CD14-positive monocyte (primary cell): ENCODE measurements around the gene OSBP2. TPM values are rescaled to one million over a fixed set of nuclear protein-coding genes. Genes with fewer than 3 reads are reported as not detected.

Source experiments
- DNase-seq, 3 donors: peaks; one replicate each; pipeline ENCODE4 v3.0.0-alpha.2; 2011 to 2022
- H2AFZ ChIP-seq: 2 replicates; pipeline ENCODE4 v1.6.0; 2012; ENCODE audit warnings: mild to moderate bottlenecking, low read depth, low read length, inconsistent platforms; ENCODE audit not compliant: insufficient read depth, poor library complexity, severe bottlenecking
- H3K27ac ChIP-seq, 2 donors: 1 replicate in 1 of 2; 2 replicates in 1 of 2; pipeline ENCODE4 v1.5.1; 2012 to 2013; ENCODE audit warnings: low read length in 2 of 2, control low read depth in 1 of 2, inconsistent platforms in 1 of 2, low read depth in 1 of 2, mild to moderate bottlenecking in 1 of 2
- H3K27me3 ChIP-seq, 2 donors: one replicate each; pipeline versions ENCODE4 v1.6.0 to v1.6.1; 2011 to 2013; ENCODE audit warnings: low read length in 2 of 2; ENCODE audit not compliant: control insufficient read depth in 2 of 2, insufficient read depth in 2 of 2
- H3K36me3 ChIP-seq, 2 donors: replicated peaks in 1 of 2; 1 replicate in 1 of 2; 2 replicates in 1 of 2; pipeline versions ENCODE4 v1.5.1 to v1.6.1; 2012 to 2013; ENCODE audit warnings: low read length in 2 of 2, control low read depth in 1 of 2, inconsistent platforms in 1 of 2, mild to moderate bottlenecking in 1 of 2; ENCODE audit not compliant: insufficient read depth in 2 of 2, control insufficient read depth in 1 of 2
- H3K4me1 ChIP-seq, 2 donors: 1 replicate in 1 of 2; 2 replicates in 1 of 2; pipeline versions ENCODE4 v1.5.1 to v1.6.1; 2012 to 2013; ENCODE audit warnings: low read length in 2 of 2, control low read depth in 1 of 2, inconsistent platforms in 1 of 2, mild to moderate bottlenecking in 1 of 2, moderate library complexity in 1 of 2; ENCODE audit not compliant: insufficient read depth in 2 of 2, control insufficient read depth in 1 of 2
- H3K4me2 ChIP-seq: replicated peaks from 2 replicates; pipeline ENCODE3; 2012; ENCODE audit warnings: low read length, moderate library complexity, mild to moderate bottlenecking; ENCODE audit not compliant: poor library complexity, severe bottlenecking; ENCODE audit errors: extremely low read depth
- H3K4me3 ChIP-seq, 3 experiments: fragments of 200-600 bp in 1 of 3; sonication (generic) in 1 of 3; replicated peaks in 1 of 3; 1 replicate in 2 of 3; 2 replicates in 1 of 3; pipeline ENCODE4 v1.5.1; 2011 to 2013; ENCODE audit warnings: low read length in 3 of 3, mild to moderate bottlenecking in 3 of 3, control low read depth in 2 of 3, low read depth in 2 of 3, inconsistent platforms in 1 of 3, moderate library complexity in 1 of 3
- H3K79me2 ChIP-seq: 2 replicates; pipeline ENCODE4 v1.6.0; 2012; ENCODE audit warnings: mild to moderate bottlenecking, control low read depth, inconsistent platforms, low read length, moderate library complexity; ENCODE audit not compliant: insufficient read depth
- H3K9ac ChIP-seq: 2 replicates; pipeline ENCODE4 v1.6.0; 2017; ENCODE audit warnings: low read length, mild to moderate bottlenecking; ENCODE audit not compliant: insufficient read depth, poor library complexity, severe bottlenecking
- H3K9me3 ChIP-seq, 2 donors: replicated peaks in 1 of 2; 1 replicate in 1 of 2; 2 replicates in 1 of 2; pipeline versions ENCODE4 v1.5.1 to v1.6.1; 2012 to 2013; ENCODE audit warnings: low read length in 2 of 2, control low read depth in 1 of 2; ENCODE audit not compliant: control insufficient read depth in 1 of 2, insufficient read depth in 1 of 2
- H4K20me1 ChIP-seq: 2 replicates; pipeline ENCODE4 v1.6.0; 2012; ENCODE audit warnings: mild to moderate bottlenecking, low read length, control low read depth, moderate library complexity; ENCODE audit not compliant: insufficient read depth
- H3K27ac Mint-ChIP-seq, 7 donors: one replicate each; pipeline ENCODE4 v1.8.0; 2020; ENCODE audit warnings: mild to moderate bottlenecking in 7 of 7, mixed read lengths in 7 of 7, moderate library complexity in 6 of 7, inconsistent platforms in 2 of 7
- H3K27me3 Mint-ChIP-seq, 3 donors: one replicate each; pipeline ENCODE4 v1.8.0; 2021 to 2022; ENCODE audit warnings: low read depth in 3 of 3, mild to moderate bottlenecking in 3 of 3, mixed read lengths in 3 of 3, moderate library complexity in 3 of 3, inconsistent platforms in 1 of 3
- H3K36me3 Mint-ChIP-seq, 2 donors: one replicate each; pipeline ENCODE4 v1.8.0; 2020; ENCODE audit warnings: mixed read lengths in 2 of 2, inconsistent platforms in 1 of 2, mild to moderate bottlenecking in 1 of 2
- H3K4me1 Mint-ChIP-seq: one replicate; pipeline ENCODE4 v1.8.0; 2020; ENCODE audit warnings: mild to moderate bottlenecking, mixed read lengths
- H3K4me3 Mint-ChIP-seq, 2 donors: one replicate each; pipeline ENCODE4 v1.8.0; 2020; ENCODE audit warnings: mild to moderate bottlenecking in 2 of 2, mixed read lengths in 2 of 2, moderate library complexity in 1 of 2
- H3K9me3 Mint-ChIP-seq, 7 donors: one replicate each; pipeline ENCODE4 v1.8.0; 2020 to 2022; ENCODE audit warnings: mixed read lengths in 7 of 7, mild to moderate bottlenecking in 6 of 7, moderate library complexity in 6 of 7, inconsistent platforms in 2 of 7
- WGBS: methylation state at CpG from one replicate; pipeline ENCODE4 v1.1.5; 2013; ENCODE audit warnings: missing lambda C conversion rate; ENCODE audit not compliant: insufficient coverage; 5-methylcytosine and 5-hydroxymethylcytosine counted together
- intact Hi-C, 2 donors: fragments of 100-400 bp; cut with micrococcal nuclease; formaldehyde crosslinking; loops; one replicate each; pipeline versions ENCODE4 v1.15.0 to v1.15.1; 2023
- polyA plus RNA-seq, 3 donors: library from polyadenylated mRNA; depleted of rRNA in 1 of 3; unstranded in 2 of 3; stranded (reverse) in 1 of 3; fragments of 300-500 nt in 2 of 3; fragments of >200 nt in 1 of 3; fragmentation: Illumina TruSeq in 2 of 3; gene quantifications; 1 replicate in 2 of 3; 2 replicates in 1 of 3; pipeline ENCODE4 v1.2.3, GENCODE V29; 2012 to 2021
- small RNA-seq: library from RNA; depleted of rRNA; stranded (forward); fragments of <200 nt; gene quantifications from one replicate; pipeline ENCODE3, GENCODE V24; 2012; ENCODE audit warnings: low read depth; ENCODE audit not compliant: insufficient read length
- TF ChIP-seq, protein P1 (sequence below): fragments of 200-600 bp; IDR thresholded peaks from one replicate; pipeline ENCODE4 v1.8.0; 2022; ENCODE audit warnings: antibody characterized with exemption, mild to moderate bottlenecking

The OSBP2 gene
- polyA plus RNA-seq, 3 donors, result 0.21 to 0.54 TPM; not detected in 1

DNA sequence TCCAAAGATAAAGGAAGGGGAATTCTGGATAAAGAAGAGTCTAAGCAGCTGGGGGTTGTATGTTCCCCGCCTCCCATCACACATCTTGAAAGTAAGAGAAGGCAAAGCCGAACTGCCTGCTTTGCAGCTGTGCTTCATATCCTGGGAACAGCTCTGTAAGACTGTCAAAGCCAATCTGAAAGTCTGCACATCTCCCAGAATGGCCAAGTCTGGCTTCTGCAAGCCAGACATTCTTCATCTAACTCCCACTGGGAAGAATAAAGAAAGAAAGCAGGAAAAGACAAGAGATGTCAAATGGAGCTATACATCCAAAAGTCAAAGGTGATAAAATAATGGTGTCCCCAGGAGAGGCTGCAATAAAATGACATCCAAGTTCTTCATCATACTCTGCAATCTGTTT is 258.5 kb downstream of the OSBP2 start:
- no peaks in the 10 kb centered on the region for H3K9me3 ChIP-seq
- H3K4me3 ChIP-seq, result no peak overlapping the region
- H3K79me2 ChIP-seq, result no peaks in the 10 kb centered on the region
- H3K27me3 Mint-ChIP-seq, result no peaks in the 10 kb centered on the region
- no peaks in the 10 kb centered on the region for H3K9me3 Mint-ChIP-seq
- peaks cover 48 to 65% of the 10 kb centered on the region in 2 donors for H3K36me3 Mint-ChIP-seq
- no peak overlapping the region for H3K4me3 Mint-ChIP-seq
- H3K27ac Mint-ChIP-seq, result no peak overlapping the region
- no peak for DNase-seq
- no peak overlapping the region for H3K9ac ChIP-seq
- no peaks in the 10 kb centered on the region for H3K4me1 ChIP-seq
- no peak overlapping the region for H2AFZ ChIP-seq
- no peaks in the 10 kb centered on the region for H3K27me3 ChIP-seq
- peaks cover 33 to 85% of the 10 kb centered on the region in 2 donors for H3K36me3 ChIP-seq
- H4K20me1 ChIP-seq, result no peaks in the 10 kb centered on the region
- peaks cover 2% of the 10 kb centered on the region for H3K4me1 Mint-ChIP-seq
- H3K4me2 ChIP-seq, result no peak overlapping the region
- TF ChIP-seq, protein P1, sequence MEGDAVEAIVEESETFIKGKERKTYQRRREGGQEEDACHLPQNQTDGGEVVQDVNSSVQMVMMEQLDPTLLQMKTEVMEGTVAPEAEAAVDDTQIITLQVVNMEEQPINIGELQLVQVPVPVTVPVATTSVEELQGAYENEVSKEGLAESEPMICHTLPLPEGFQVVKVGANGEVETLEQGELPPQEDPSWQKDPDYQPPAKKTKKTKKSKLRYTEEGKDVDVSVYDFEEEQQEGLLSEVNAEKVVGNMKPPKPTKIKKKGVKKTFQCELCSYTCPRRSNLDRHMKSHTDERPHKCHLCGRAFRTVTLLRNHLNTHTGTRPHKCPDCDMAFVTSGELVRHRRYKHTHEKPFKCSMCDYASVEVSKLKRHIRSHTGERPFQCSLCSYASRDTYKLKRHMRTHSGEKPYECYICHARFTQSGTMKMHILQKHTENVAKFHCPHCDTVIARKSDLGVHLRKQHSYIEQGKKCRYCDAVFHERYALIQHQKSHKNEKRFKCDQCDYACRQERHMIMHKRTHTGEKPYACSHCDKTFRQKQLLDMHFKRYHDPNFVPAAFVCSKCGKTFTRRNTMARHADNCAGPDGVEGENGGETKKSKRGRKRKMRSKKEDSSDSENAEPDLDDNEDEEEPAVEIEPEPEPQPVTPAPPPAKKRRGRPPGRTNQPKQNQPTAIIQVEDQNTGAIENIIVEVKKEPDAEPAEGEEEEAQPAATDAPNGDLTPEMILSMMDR, result no peak
- intact Hi-C loops, result no loop called here
- no CpG with 5 or more reads among the region's 2 CpGs for WGBS
- H3K27ac ChIP-seq, result no peak overlapping the region

DNA sequence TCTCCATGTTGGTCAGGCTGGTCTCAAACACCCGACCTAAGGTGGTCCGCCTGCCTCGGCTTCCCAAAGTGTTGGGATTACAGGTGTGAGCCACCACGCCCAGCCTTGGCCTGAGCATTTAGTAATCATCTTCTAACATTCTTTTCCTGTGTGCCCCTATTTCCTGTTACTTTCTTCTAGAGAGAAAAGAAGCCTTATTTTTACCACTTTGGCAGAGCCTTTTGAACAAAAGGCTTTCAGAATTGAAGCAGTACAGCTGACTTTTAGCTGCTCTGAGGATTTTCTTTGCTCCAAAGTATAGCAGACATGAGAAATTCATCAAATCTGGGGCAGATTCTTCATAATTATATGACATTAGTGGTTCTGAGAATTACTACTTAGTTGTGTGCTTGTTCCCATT is 260.5 kb downstream of the OSBP2 start:
- Histone ChIP-seq H3K4me3 (no peak overlapping the region), H4K20me1 (no peaks in the 10 kb centered on the region), H3K36me3 (peaks cover 17 to 67% of the 10 kb centered on the region in 2 donors), H3K79me2 (no peaks in the 10 kb centered on the region), H3K27me3 (no peaks in the 10 kb centered on the region), H3K4me1 (no peaks in the 10 kb centered on the region), H3K4me2 (no peak overlapping the region), H3K9ac (no peak overlapping the region), H3K9me3 (no peaks in the 10 kb centered on the region), H2AFZ (no peak overlapping the region), H3K27ac (no peak overlapping the region)
- intact Hi-C loops, result no loop called here
- Mint-ChIP-seq H3K27me3 (no peaks in the 10 kb centered on the region), H3K36me3 (peaks cover 34 to 50% of the 10 kb centered on the region in 2 donors), H3K27ac (no peak overlapping the region), H3K4me3 (no peak overlapping the region), H3K4me1 (no peaks in the 10 kb centered on the region), H3K9me3 (no peaks in the 10 kb centered on the region)
- 100% methylated on average over 1 of the region's 4 CpGs for WGBS
- TF ChIP-seq, protein P1, result no peak
- no peak for DNase-seq

Small RNAs within 50 kb of the gene (small RNA-seq; reads per million reads assigned to genes)
- gene MIR3200, result not detected

Other genes with a start within 250 kb of the OSBP2 start
- not detected for gene SEC14L3, start 222.9 kb upstream of the OSBP2 start, polyA plus RNA-seq
- not detected for gene SEC14L4, start 189.2 kb upstream of the OSBP2 start, polyA plus RNA-seq
- gene SEC14L6, start 148.1 kb upstream of the OSBP2 start, polyA plus RNA-seq, result not detected
- not detected for gene GAL3ST1, start 120.2 kb upstream of the OSBP2 start, polyA plus RNA-seq
- gene PES1, start 103.0 kb upstream of the OSBP2 start, polyA plus RNA-seq, result 10 to 100 TPM; 32.2 to 36.6 (median 35.6) TPM
- 10 to 100 TPM; 27.1 to 51.7 (median 45.0) TPM for gene TCN2, start 87.7 kb upstream of the OSBP2 start, polyA plus RNA-seq
- gene SLC35E4, start 59.1 kb upstream of the OSBP2 start, polyA plus RNA-seq, result 1 to 10 TPM; 1.4 to 2.4 (median 1.6) TPM
- gene DUSP18, start 27.0 kb upstream of the OSBP2 start, polyA plus RNA-seq, result 10 to 100 TPM; 13.2 to 34.5 (median 18.9) TPM